SU-DHL-6 (cell line): ENCODE results near the gene CACNA1C.

ENCODE experiments used
- H2AFZ ChIP-seq: fragments of 200-600 bp; sonication (generic); 2 replicates; pipeline ENCODE4 v1.6.1; 2014; ENCODE audit warnings: low read depth, mild to moderate bottlenecking, moderate library complexity, mixed read lengths, antibody characterized with exemption, low read length; ENCODE audit not compliant: severe bottlenecking
- H3F3A ChIP-seq: fragments of 200-600 bp; shearing (Covaris generic); 2 replicates; pipeline ENCODE4 v1.6.0; 2016; ENCODE audit warnings: antibody characterized with exemption, mild to moderate bottlenecking; ENCODE audit not compliant: insufficient read depth
- H3K27ac ChIP-seq: fragments of 200-600 bp; sonication (generic); 2 replicates; pipeline ENCODE4 v1.5.1; 2016; ENCODE audit warnings: low read depth, mild to moderate bottlenecking, low read length, moderate library complexity, mixed read lengths
- H3K27me3 ChIP-seq: fragments of 200-600 bp; sonication (generic), shearing (Covaris generic); 2 replicates; pipeline ENCODE4 v1.6.0; 2014; ENCODE audit warnings: mild to moderate bottlenecking, low read length
- H3K36me3 ChIP-seq: fragments of 200-600 bp; sonication (generic); 2 replicates; pipeline ENCODE4 v1.6.1; 2014; ENCODE audit warnings: mild to moderate bottlenecking, low read length, mixed read lengths
- H3K4me2 ChIP-seq: fragments of 300-600, 200-600 bp; shearing (Covaris generic), sonication (generic); 2 replicates; pipeline ENCODE4 v1.6.0; 2014; ENCODE audit warnings: low read length, low read depth, mild to moderate bottlenecking; ENCODE audit not compliant: poor library complexity, severe bottlenecking
- H3K4me3 ChIP-seq: fragments of 200-600 bp; sonication (generic); 2 replicates; pipeline ENCODE4 v1.5.1; 2014; ENCODE audit warnings: antibody characterized with exemption, low read length, mild to moderate bottlenecking, mixed read lengths; ENCODE audit not compliant: insufficient read depth, poor library complexity, severe bottlenecking
- H3K79me2 ChIP-seq: fragments of 200-600 bp; sonication (generic); 2 replicates; pipeline ENCODE4 v1.6.1; 2014; ENCODE audit warnings: mild to moderate bottlenecking, low read length, moderate library complexity; ENCODE audit not compliant: insufficient read depth
- H3K9ac ChIP-seq: fragments of 200-600 bp; sonication (generic); 2 replicates; pipeline ENCODE4 v1.7.0; 2014; ENCODE audit warnings: mild to moderate bottlenecking, low read length
- H3K9me2 ChIP-seq: fragments of 200-600 bp; sonication (generic); replicated peaks from 2 replicates; pipeline ENCODE4 v1.6.1; 2014; ENCODE audit warnings: low read length; ENCODE audit not compliant: insufficient read depth
- H3K9me3 ChIP-seq: fragments of 200-600 bp; sonication (generic); 2 replicates; pipeline ENCODE4 v1.6.1; 2014; ENCODE audit warnings: low read length, mixed read lengths; ENCODE audit not compliant: insufficient read depth
- H4K20me1 ChIP-seq: fragments of 200-600 bp; sonication (generic); 2 replicates; pipeline ENCODE4 v1.6.1; 2014; ENCODE audit warnings: low read depth, mild to moderate bottlenecking, antibody characterized with exemption, low read length, moderate library complexity, mixed read lengths
- CTCF ChIP-seq: fragments of 200-600 bp; sonication (generic); IDR thresholded peaks from one replicate; pipeline ENCODE4 v1.5.1; 2017; ENCODE audit warnings: antibody characterized with exemption, mild to moderate bottlenecking, low read length, moderate library complexity; ENCODE audit not compliant: insufficient read depth, poor library complexity, severe bottlenecking
- EZH2phosphoT487 ChIP-seq: fragments of 200-600 bp; sonication (generic), shearing (Covaris generic); conservative IDR thresholded peaks from 2 replicates; pipeline ENCODE4 v1.6.1; 2018; ENCODE audit warnings: mild to moderate bottlenecking, antibody characterized with exemption, low read length, moderate library complexity, mixed read lengths

The CACNA1C gene

GRCh38 chr12:2190896-2191533 lies 138.2 kb downstream of the CACNA1C start:
- TF ChIP-seq CTCF (no peak), EZH2phosphoT487 (no peak)
- peaks cover 8% of the 10 kb centered on the region; the same call in 1 of the 2 replicates for H3K79me2 ChIP-seq
- H3K4me3 ChIP-seq, result no peak overlapping the region
- no peak overlapping the region for H2AFZ ChIP-seq
- no peak overlapping the region for H3K9ac ChIP-seq
- H4K20me1 ChIP-seq, result no peaks in the 10 kb centered on the region
- H3K36me3 ChIP-seq, result no peaks in the 10 kb centered on the region
- no peak overlapping the region for H3K4me2 ChIP-seq
- no peaks in the 10 kb centered on the region for H3K9me2 ChIP-seq
- no peaks in the 10 kb centered on the region for H3K27me3 ChIP-seq
- H3K9me3 ChIP-seq, result no peaks in the 10 kb centered on the region
- no peaks in the 10 kb centered on the region for H3F3A ChIP-seq
- H3K27ac ChIP-seq, result no peak overlapping the region

- Histone ChIP-seq H3K79me2 (peaks cover 8% of the 10 kb centered on the region; the same call in 1 of the 2 replicates), H2AFZ (no peak overlapping the region), H3K9me2 (no peaks in the 10 kb centered on the region), H3K9me3 (no peaks in the 10 kb centered on the region), H3K9ac (no peak overlapping the region), H3K4me3 (no peak overlapping the region), H4K20me1 (no peaks in the 10 kb centered on the region), H3K36me3 (no peaks in the 10 kb centered on the region), H3K27me3 (no peaks in the 10 kb centered on the region), H3F3A (no peaks in the 10 kb centered on the region), H3K27ac (no peak overlapping the region), H3K4me2 (no peak overlapping the region)
- TF ChIP-seq EZH2phosphoT487, result no peak
- no peak for TF ChIP-seq CTCF
These were observed 138.9 kb downstream of the CACNA1C start for GRCh38 chr12:2191534-2192153.

- TF ChIP-seq EZH2phosphoT487 (no peak), CTCF (no peak)
- Histone ChIP-seq H3K4me2 (no peak overlapping the region), H3K9me2 (no peaks in the 10 kb centered on the region), H3K4me3 (no peak overlapping the region), H3K27me3 (no peaks in the 10 kb centered on the region), H4K20me1 (no peaks in the 10 kb centered on the region), H3K79me2 (peaks cover 8% of the 10 kb centered on the region; the same call in 1 of the 2 replicates), H3K36me3 (no peaks in the 10 kb centered on the region), H3K9me3 (no peaks in the 10 kb centered on the region), H3F3A (no peaks in the 10 kb centered on the region), H3K9ac (no peak overlapping the region), H3K27ac (no peak overlapping the region), H2AFZ (no peak overlapping the region)
These were observed 139.4 kb downstream of the CACNA1C start for GRCh38 chr12:2192231-2192630.
